T-helper 1 cell (primary cell): ENCODE results near the gene TMEM165.

ENCODE experiments used
- DNase-seq, 5 donors: peaks; one replicate each; pipeline ENCODE4 v3.0.0-alpha.2; 2012 to 2020

Gene TMEM165

DNA sequence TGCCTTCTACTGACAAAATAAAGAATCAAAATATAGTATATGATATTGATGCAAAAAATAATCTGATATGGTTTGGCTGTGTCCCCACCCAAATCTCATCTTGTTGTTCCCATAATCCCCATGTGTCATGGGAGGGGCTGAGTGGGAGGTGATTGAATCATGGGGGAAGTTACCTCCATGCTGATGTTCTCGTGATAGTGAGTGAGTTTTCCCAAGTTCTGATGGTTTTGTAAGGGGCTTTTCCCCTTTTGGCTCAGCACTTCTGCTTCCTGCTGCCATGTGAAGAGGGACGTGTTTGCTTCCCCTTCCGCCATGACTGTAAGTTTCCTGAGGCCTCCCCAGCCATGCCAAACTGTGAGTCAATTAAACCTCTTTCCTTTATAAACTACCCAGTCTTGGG is 70.2 kb downstream of the TMEM165 start:
- no peak for DNase-seq

DNA sequence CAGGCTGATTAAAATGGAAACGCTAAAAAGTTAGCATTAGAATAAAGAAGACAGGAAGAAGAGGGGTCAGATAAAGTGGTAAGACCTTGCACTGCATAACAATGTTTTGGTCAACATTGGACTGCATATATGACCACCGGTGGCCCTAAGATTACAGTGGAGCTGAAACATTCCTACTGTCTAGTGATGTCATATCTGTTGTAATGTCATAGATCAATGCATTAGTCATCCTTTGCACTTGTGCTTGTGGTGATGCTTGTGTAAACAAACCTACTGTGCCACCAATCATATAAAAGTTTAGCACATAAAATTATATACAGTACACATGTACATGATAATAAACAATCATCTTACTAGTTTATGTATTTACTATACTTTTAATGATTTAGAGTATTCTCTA is 73.0 kb downstream of the TMEM165 start:
- no peak for DNase-seq

DNA sequence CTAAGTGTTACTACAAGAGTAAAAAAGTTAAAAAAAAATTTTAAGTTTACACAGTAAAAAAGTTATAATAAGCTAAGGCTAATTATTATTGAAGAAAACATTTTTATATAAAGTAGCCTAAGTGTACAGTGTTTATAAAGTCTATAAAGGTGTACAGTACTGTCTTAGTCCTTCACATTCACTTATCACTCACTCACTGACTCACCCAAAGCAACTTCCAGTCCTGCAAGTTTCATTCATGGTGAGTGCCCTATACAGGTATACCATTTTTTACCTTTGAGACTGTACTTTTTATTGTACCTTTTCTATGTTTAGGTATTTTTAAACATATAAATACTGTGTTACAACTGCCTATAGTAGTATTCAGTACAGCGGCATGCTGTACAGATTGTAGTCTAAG is 74.2 kb downstream of the TMEM165 start:
- no peak for DNase-seq
